Measurements from ENCODE around the gene ATL1.

The ATL1 gene

DNA sequence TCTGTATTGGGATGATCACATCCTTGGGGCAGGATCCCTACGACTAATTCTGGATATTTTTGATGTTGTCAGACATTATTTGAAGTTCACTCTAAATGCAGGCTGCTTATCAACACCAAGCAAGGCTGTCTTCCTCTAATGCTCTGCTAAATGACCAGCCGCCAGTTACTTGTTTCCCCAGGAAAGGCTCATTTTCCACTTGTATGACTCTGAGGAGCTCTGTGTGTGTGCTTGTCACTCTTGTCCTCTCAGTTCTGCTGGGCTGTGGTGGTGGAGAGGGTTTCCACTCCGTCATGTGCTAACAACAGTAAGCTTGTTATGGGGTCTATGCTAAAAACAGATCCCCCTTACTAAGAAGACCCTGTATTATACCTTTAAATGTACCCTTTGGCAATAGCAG, 42.1 kb downstream of the ATL1 start:
- TF ChIP-seq, protein P1, sequence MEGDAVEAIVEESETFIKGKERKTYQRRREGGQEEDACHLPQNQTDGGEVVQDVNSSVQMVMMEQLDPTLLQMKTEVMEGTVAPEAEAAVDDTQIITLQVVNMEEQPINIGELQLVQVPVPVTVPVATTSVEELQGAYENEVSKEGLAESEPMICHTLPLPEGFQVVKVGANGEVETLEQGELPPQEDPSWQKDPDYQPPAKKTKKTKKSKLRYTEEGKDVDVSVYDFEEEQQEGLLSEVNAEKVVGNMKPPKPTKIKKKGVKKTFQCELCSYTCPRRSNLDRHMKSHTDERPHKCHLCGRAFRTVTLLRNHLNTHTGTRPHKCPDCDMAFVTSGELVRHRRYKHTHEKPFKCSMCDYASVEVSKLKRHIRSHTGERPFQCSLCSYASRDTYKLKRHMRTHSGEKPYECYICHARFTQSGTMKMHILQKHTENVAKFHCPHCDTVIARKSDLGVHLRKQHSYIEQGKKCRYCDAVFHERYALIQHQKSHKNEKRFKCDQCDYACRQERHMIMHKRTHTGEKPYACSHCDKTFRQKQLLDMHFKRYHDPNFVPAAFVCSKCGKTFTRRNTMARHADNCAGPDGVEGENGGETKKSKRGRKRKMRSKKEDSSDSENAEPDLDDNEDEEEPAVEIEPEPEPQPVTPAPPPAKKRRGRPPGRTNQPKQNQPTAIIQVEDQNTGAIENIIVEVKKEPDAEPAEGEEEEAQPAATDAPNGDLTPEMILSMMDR (conservative IDR thresholded peaks at IDR 0.05) = no peak
- no peak for TF ChIP-seq ZFX (IDR thresholded peaks at IDR 0.05)
- H3K27ac ChIP-seq = no peak overlapping the region

DNA sequence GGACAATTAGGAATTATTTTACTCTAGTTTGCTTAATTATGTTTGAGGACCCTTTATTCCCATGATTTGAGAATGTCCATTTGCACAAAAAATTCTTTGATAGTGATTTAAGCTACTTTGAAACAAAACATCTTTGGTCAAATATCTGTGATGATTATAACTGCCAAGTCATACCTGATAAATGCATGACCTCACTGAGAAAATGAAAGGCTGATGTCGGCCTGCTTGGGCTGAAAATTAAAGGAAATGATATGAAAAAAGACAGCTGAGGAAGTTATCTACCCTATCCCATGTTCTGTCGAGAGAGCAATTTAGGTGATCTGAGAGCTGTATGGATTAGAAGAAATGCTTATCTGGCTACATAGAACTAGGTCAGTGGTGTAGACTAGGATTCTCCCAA, 43.6 kb downstream of the ATL1 start:
- no peak overlapping the region for H3K27ac ChIP-seq
- TF ChIP-seq, protein P1 (conservative IDR thresholded peaks at IDR 0.05) = no peak
- no peak for TF ChIP-seq ZFX (IDR thresholded peaks at IDR 0.05)

DNA sequence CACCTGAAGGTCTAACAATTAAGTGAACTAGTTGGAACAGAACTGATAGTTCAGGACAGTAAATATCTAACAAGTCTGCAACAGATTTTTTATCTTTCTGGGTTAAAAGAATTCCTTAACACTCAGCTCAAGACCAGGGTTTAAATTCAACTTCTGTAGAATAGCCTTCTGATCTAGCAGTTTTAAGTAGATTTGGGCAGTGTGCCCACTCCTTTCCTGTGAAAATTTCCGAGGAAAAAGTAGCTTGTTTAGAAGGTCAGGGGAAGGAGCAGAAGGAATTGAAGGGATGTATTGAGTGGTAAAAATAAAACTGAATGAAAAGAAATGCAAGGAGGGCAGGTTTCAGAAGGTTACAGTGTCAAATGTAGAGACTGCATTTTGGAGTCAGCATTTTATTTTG, 45.8 kb downstream of the ATL1 start:
- no peak overlapping the region for H3K27ac ChIP-seq
- no peak for TF ChIP-seq ZFX (IDR thresholded peaks at IDR 0.05)
- TF ChIP-seq, protein P1 (conservative IDR thresholded peaks at IDR 0.05) = no peak

DNA sequence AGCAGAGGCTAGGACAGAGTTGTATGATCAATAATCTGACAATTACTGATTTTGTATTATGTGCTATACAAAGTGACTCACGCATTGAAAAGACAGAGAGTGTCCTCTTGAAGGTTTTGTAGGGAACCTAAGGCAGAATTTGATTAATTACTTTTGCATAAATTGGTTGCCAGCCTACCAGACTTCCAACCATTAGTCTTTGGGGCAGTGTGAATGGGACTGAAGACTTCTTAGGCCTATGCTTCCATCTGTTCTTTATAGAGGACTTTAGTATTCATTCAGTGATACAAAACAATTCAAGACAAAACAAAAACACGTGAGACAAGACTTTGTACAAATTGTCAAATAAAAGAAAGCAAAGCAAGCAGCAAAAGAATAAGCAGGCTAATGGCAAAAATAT, 46.5 kb downstream of the ATL1 start:
- TF ChIP-seq ZFX (IDR thresholded peaks at IDR 0.05) = no peak
- TF ChIP-seq, protein P1 (conservative IDR thresholded peaks at IDR 0.05) = no peak

GRCh38 chr14:50607181-50607580, 47.2 kb downstream of the ATL1 start:
- TF ChIP-seq, protein P1 (conservative IDR thresholded peaks at IDR 0.05) = no peak
- TF ChIP-seq ZFX (IDR thresholded peaks at IDR 0.05) = no peak
- H3K27ac ChIP-seq = no peak overlapping the region

More for the DNA sequence above, 46.5 kb downstream of the ATL1 start:
- no peak overlapping the region for H3K27ac ChIP-seq

DNA sequence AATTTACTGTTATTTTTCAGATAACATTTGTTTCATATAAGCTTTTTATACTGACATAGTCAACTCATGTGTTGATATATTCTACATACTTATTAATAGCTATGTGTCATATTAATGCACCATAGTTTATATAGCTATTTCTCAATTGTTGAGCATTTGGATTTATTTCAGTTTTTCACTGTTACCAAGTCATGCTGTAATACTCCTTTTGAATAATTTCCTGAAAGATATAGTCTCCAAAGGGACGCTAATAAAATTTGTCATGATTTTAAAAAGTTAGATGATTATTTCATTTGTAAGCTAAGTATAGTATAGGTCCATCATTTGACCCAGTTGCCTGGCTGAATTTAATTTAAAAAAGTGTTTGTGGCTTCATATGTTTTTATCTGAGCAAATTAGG, 47.8 kb downstream of the ATL1 start:
- no peak overlapping the region for H3K27ac ChIP-seq
- TF ChIP-seq ZFX (IDR thresholded peaks at IDR 0.05) = no peak
- TF ChIP-seq, protein P1 (conservative IDR thresholded peaks at IDR 0.05) = no peak

GRCh38 chr14:50608302-50608851, 48.4 kb downstream of the ATL1 start:
- no peak for TF ChIP-seq ZFX (IDR thresholded peaks at IDR 0.05)
- TF ChIP-seq, protein P1 (conservative IDR thresholded peaks at IDR 0.05) = no peak
- no peak overlapping the region for H3K27ac ChIP-seq

Measured in C4-2B (cell line).